ENCODE results near the gene PHLDA1. TPM values are rescaled to one million over a fixed set of nuclear protein-coding genes. Genes with fewer than 3 reads are reported as not detected.

PHLDA1 gene
- total RNA-seq, 4 donors from 2014 or later = 4.2 to 8.4 (median 7.0) TPM

GRCh38 chr12:76010732-76011458 lies 20.7 kb downstream of the PHLDA1 start:
- in situ Hi-C loops (cut with MboI; ENCODE audit: low pct_ligation_motif_present in 1 of 4, low pct_unique_long_range_greater_than_20kb in 1 of 4, low sequenced_read_pairs in 3 of 4) = no loop called here
- DNase-seq = no peak
- 77 to 88% methylated on average over 3 to 6 of the region's 6 CpGs for WGBS, 2 donors (ENCODE audit: low coverage in 1 of 2)
- Histone ChIP-seq H3K4me3 (no peak overlapping the region), H3K27me3 (no peaks in the 10 kb centered on the region), H3K9me3 (no peaks in the 10 kb centered on the region), H3K27ac (no peak overlapping the region), H3K4me1 (peaks cover 0 to 6% (median 1%) of the 10 kb centered on the region in 4 donors), H3K36me3 (no peaks in the 10 kb centered on the region)
- TF ChIP-seq EP300 (IDR thresholded peaks at IDR 0.05; ENCODE audit: low read depth) = no peak
- TF ChIP-seq POLR2AphosphoS5 (IDR thresholded peaks at IDR 0.05) = no peak
- no peak for TF ChIP-seq POLR2A (IDR thresholded peaks at IDR 0.05)
- no peak for TF ChIP-seq CTCF (IDR thresholded peaks at IDR 0.05)
- intact Hi-C loops (cut with DNase I; ENCODE audit: low total_unique reads) = no loop called here

- TF ChIP-seq POLR2AphosphoS5 (IDR thresholded peaks at IDR 0.05) (no peak), CTCF (IDR thresholded peaks at IDR 0.05) (no peak), POLR2A (IDR thresholded peaks at IDR 0.05) (no peak), EP300 (IDR thresholded peaks at IDR 0.05; ENCODE audit: low read depth) (no peak)
- H3K27me3 ChIP-seq = no peaks in the 10 kb centered on the region
- H3K27ac ChIP-seq = no peak overlapping the region
- in situ Hi-C loops (cut with MboI; ENCODE audit: low pct_ligation_motif_present in 1 of 4, low pct_unique_long_range_greater_than_20kb in 1 of 4, low sequenced_read_pairs in 3 of 4) = no loop called here
- DNase-seq = no peak
- no peaks in the 10 kb centered on the region for H3K9me3 ChIP-seq
- 78 to 79% methylated on average over 2 to 3 of the region's 3 CpGs for WGBS, 2 donors (ENCODE audit: low coverage in 1 of 2)
- no peaks in the 10 kb centered on the region for H3K4me1 ChIP-seq
- H3K36me3 ChIP-seq = no peaks in the 10 kb centered on the region
- no peak overlapping the region for H3K4me3 ChIP-seq
- intact Hi-C loops (cut with DNase I; ENCODE audit: low total_unique reads) = no loop called here
Measured at GRCh38 chr12:76008428-76008827, 23.1 kb downstream of the PHLDA1 start.

- no peaks in the 10 kb centered on the region for H3K36me3 ChIP-seq
- in situ Hi-C loops (cut with MboI; ENCODE audit: low pct_ligation_motif_present in 1 of 4, low pct_unique_long_range_greater_than_20kb in 1 of 4, low sequenced_read_pairs in 3 of 4) (no loop called here), intact Hi-C loops (cut with DNase I; ENCODE audit: low total_unique reads) (no loop called here)
- 83 to 87% methylated on average over 8 of the region's 8 CpGs for WGBS, 2 donors (ENCODE audit: low coverage in 1 of 2)
- no peak for DNase-seq
- TF ChIP-seq POLR2A (IDR thresholded peaks at IDR 0.05) = no peak
- TF ChIP-seq EP300 (IDR thresholded peaks at IDR 0.05; ENCODE audit: low read depth) = no peak
- no peak overlapping the region for H3K4me3 ChIP-seq
- H3K27me3 ChIP-seq = no peaks in the 10 kb centered on the region
- H3K4me1 ChIP-seq = no peaks in the 10 kb centered on the region
- no peak overlapping the region for H3K27ac ChIP-seq
- H3K9me3 ChIP-seq = no peaks in the 10 kb centered on the region
Measured at GRCh38 chr12:76007640-76008039, 23.9 kb downstream of the PHLDA1 start.

- no peaks in the 10 kb centered on the region for H3K36me3 ChIP-seq
- no peak overlapping the region for H3K4me3 ChIP-seq
- WGBS, 2 donors (ENCODE audit: low coverage in 1 of 2) = 80% methylated on average over 9 of the region's 9 CpGs
- H3K9me3 ChIP-seq = no peaks in the 10 kb centered on the region
- intact Hi-C loops (cut with DNase I; ENCODE audit: low total_unique reads) = no loop called here
- in situ Hi-C loops (cut with MboI; ENCODE audit: low pct_ligation_motif_present in 1 of 4, low pct_unique_long_range_greater_than_20kb in 1 of 4, low sequenced_read_pairs in 3 of 4) = no loop called here
- H3K27ac ChIP-seq = no peak overlapping the region
- H3K4me1 ChIP-seq = no peaks in the 10 kb centered on the region
- TF ChIP-seq POLR2AphosphoS5 (IDR thresholded peaks at IDR 0.05) (no peak), EP300 (IDR thresholded peaks at IDR 0.05; ENCODE audit: low read depth) (no peak), POLR2A (IDR thresholded peaks at IDR 0.05) (no peak)
- H3K27me3 ChIP-seq = no peaks in the 10 kb centered on the region
- no peak for DNase-seq
Measured at GRCh38 chr12:76006028-76006925, 25.3 kb downstream of the PHLDA1 start.

GRCh38 chr12:76003355-76003638 lies 28.3 kb downstream of the PHLDA1 start:
- 70 to 72% methylated on average over 2 of the region's 2 CpGs for WGBS, 2 donors (ENCODE audit: low coverage in 1 of 2)
- H3K4me3 ChIP-seq = no peak overlapping the region
- TF ChIP-seq POLR2AphosphoS5 (IDR thresholded peaks at IDR 0.05) = no peak
- no peak for TF ChIP-seq EP300 (IDR thresholded peaks at IDR 0.05; ENCODE audit: low read depth)
- no peak for TF ChIP-seq CTCF (IDR thresholded peaks at IDR 0.05)
- no peak for TF ChIP-seq POLR2A (IDR thresholded peaks at IDR 0.05)
- no peak for DNase-seq
- no peaks in the 10 kb centered on the region for H3K27me3 ChIP-seq
- no peaks in the 10 kb centered on the region for H3K9me3 ChIP-seq
- no peak overlapping the region for H3K27ac ChIP-seq
- no peaks in the 10 kb centered on the region for H3K36me3 ChIP-seq
- intact Hi-C loops (cut with DNase I; ENCODE audit: low total_unique reads) = no loop called here
- in situ Hi-C loops (cut with MboI; ENCODE audit: low pct_ligation_motif_present in 1 of 4, low pct_unique_long_range_greater_than_20kb in 1 of 4, low sequenced_read_pairs in 3 of 4) = no loop called here
- no peaks in the 10 kb centered on the region for H3K4me1 ChIP-seq

All from transverse colon (tissue), 4 donors.